ENCODE data around the gene FSIP1.

FSIP1 gene

DNA sequence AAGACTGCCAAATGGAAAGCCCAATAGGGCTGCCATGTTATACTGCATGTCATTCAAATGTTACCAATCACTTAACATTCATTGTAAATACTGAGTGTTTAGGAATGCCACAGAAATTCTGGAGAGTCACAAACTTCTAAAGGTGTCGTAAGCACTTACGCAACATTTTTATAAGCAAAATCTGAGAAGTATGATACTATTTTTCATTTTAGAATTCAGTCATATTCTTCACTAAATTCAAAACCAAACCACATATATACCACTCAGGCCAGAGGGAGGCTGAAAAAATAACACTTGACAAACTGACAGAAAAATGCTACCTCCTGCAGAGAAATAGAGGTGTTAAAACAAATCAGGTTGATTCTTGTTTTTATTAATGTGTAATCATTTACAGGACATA, 112.0 kb downstream of the FSIP1 start:
- H3K36me3 ChIP-seq, result no peaks in the 10 kb centered on the region
- no peaks in the 10 kb centered on the region for H3K27me3 ChIP-seq
- H3K27ac ChIP-seq, result no peak overlapping the region
- TF ChIP-seq, protein P1, sequence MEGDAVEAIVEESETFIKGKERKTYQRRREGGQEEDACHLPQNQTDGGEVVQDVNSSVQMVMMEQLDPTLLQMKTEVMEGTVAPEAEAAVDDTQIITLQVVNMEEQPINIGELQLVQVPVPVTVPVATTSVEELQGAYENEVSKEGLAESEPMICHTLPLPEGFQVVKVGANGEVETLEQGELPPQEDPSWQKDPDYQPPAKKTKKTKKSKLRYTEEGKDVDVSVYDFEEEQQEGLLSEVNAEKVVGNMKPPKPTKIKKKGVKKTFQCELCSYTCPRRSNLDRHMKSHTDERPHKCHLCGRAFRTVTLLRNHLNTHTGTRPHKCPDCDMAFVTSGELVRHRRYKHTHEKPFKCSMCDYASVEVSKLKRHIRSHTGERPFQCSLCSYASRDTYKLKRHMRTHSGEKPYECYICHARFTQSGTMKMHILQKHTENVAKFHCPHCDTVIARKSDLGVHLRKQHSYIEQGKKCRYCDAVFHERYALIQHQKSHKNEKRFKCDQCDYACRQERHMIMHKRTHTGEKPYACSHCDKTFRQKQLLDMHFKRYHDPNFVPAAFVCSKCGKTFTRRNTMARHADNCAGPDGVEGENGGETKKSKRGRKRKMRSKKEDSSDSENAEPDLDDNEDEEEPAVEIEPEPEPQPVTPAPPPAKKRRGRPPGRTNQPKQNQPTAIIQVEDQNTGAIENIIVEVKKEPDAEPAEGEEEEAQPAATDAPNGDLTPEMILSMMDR (IDR thresholded peaks at IDR 0.05), result no peak
- no peak overlapping the region for H3K4me3 ChIP-seq (ENCODE audit: low read depth in 1 of 2, low read length in 1 of 2)
- no peaks in the 10 kb centered on the region for H3K9me3 ChIP-seq
- no peaks in the 10 kb centered on the region for H3K4me1 ChIP-seq (ENCODE audit: control insufficient read depth in 1 of 2, insufficient read depth in 1 of 2, low read depth in 1 of 2, low read length in 1 of 2)

DNA sequence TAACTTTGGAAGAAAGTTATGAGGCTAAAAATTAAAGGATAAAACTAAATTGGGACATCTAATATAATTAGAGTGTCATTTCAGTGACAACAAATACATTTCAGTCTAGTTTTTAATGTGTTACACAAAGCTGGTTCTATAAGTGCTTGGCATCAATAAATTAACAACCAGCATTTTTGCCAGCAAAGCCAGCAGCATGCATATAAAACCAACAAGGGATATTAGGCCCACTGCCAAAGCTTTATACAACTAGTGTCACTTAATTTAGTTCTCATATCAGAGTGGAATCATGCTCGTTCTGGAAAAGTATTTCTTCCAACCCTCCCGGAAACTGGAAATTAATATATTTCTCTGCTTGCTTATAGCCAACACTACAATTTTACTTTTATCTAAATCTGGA, 113.0 kb downstream of the FSIP1 start:
- Histone ChIP-seq H3K9me3 (no peaks in the 10 kb centered on the region), H3K4me3 (ENCODE audit: low read depth in 1 of 2, low read length in 1 of 2) (no peak overlapping the region), H3K36me3 (no peaks in the 10 kb centered on the region), H3K27me3 (no peaks in the 10 kb centered on the region), H3K27ac (no peak overlapping the region), H3K4me1 (ENCODE audit: control insufficient read depth in 1 of 2, insufficient read depth in 1 of 2, low read depth in 1 of 2, low read length in 1 of 2) (no peaks in the 10 kb centered on the region)
- TF ChIP-seq, protein P1 (IDR thresholded peaks at IDR 0.05), result no peak

DNA sequence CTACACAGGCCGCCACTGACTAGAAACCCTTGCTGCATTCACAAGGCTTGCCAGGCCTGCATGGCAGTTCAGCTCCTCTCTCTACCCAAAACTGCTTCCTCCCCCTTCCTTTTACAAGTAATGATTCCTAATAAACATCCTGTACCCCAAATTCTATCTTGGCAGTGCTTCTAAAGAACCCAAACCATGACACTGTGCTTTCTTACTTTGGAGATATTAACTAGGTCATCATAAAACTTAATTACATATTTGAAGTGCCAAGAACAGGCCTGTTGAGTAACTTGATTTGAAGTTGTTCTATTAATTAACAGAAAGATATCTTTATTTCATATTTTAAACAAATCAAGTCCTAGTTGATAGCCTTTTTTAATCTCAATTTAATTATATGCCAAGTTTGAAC, 113.4 kb downstream of the FSIP1 start:
- no peak overlapping the region for H3K27ac ChIP-seq
- TF ChIP-seq, protein P1 (IDR thresholded peaks at IDR 0.05), result no peak
- no peaks in the 10 kb centered on the region for H3K36me3 ChIP-seq
- H3K4me3 ChIP-seq (ENCODE audit: low read depth in 1 of 2, low read length in 1 of 2), result no peak overlapping the region
- no peaks in the 10 kb centered on the region for H3K27me3 ChIP-seq
- no peaks in the 10 kb centered on the region for H3K9me3 ChIP-seq
- H3K4me1 ChIP-seq (ENCODE audit: control insufficient read depth in 1 of 2, insufficient read depth in 1 of 2, low read depth in 1 of 2, low read length in 1 of 2), result no peaks in the 10 kb centered on the region

DNA sequence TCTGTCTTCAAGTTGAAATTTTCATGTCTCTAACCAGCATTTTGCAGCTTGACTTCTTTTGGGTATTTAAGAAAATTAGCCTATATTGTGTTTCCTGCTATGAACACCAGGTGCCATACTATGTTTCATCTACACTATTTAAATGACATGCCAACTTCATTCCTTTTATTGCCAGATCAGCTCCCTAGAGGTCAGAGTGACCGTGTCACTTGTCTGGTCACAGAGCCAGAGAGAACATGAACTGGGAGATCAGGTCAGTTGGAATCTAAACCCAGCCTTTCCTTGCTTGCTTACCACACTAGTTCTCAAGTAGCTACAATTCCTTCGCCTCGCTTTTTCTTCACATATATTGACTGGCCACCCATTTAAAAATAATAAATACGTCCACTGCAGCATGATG, 114.2 kb downstream of the FSIP1 start:
- TF ChIP-seq, protein P1 (IDR thresholded peaks at IDR 0.05), result no peak
- Histone ChIP-seq H3K4me1 (ENCODE audit: control insufficient read depth in 1 of 2, insufficient read depth in 1 of 2, low read depth in 1 of 2, low read length in 1 of 2) (no peaks in the 10 kb centered on the region), H3K27me3 (no peaks in the 10 kb centered on the region), H3K36me3 (no peaks in the 10 kb centered on the region), H3K9me3 (no peaks in the 10 kb centered on the region), H3K4me3 (ENCODE audit: low read depth in 1 of 2, low read length in 1 of 2) (no peak overlapping the region), H3K27ac (no peak overlapping the region)

DNA sequence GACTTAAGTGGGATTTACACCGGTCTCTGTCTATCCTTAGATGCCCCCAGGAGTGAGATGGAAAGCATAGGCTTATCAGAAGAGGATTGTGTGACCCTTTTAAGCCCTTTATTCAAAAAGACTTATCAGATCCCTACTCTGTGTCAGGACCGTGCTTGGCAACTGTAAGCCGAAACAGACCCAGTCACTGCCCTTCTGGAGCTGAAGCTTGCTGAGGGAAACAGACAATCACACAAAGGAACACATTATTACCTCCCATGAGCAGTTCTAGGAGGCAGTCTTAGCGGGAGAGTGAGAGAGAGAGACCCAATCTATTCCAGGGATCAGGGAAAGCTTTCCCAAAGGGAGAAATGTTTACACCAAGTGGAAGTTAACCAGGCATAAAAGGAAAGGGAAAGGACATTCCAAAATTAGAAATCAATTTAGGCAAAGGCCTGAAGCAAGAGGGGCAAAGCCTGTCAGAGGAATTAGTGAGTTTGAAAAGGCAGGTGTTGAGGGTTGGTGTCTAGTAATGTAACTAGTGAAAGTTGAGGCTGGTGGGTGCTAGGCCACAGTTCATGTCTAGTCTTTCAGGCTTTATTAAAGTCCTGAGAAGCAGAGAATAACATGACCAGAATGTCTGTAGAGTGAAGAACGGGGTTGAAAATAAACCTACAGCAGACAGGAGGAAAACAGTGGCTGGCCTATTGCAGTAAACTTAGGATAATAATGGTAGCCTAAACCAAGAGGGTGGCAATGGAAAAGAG, 115.1 kb downstream of the FSIP1 start:
- TF ChIP-seq, protein P1 (IDR thresholded peaks at IDR 0.05), result no peak
- no peaks in the 10 kb centered on the region for H3K9me3 ChIP-seq
- no peak overlapping the region for H3K4me3 ChIP-seq (ENCODE audit: low read depth in 1 of 2, low read length in 1 of 2)
- H3K27me3 ChIP-seq, result no peaks in the 10 kb centered on the region
- H3K4me1 ChIP-seq (ENCODE audit: control insufficient read depth in 1 of 2, insufficient read depth in 1 of 2, low read depth in 1 of 2, low read length in 1 of 2), result no peaks in the 10 kb centered on the region
- no peaks in the 10 kb centered on the region for H3K36me3 ChIP-seq
- no peak overlapping the region for H3K27ac ChIP-seq
